A673 (cell line): ENCODE data around the gene TPP1.

ENCODE experiments used
- CTCF ChIP-seq: fragments of 300-800, 200-600 bp; sonication (generic); conservative IDR thresholded peaks from 2 replicates; pipeline ENCODE4 v1.5.1; 2017; ENCODE audit warnings: low read depth, mild to moderate bottlenecking, antibody characterized with exemption, low read length, moderate library complexity, mixed read lengths
- EZH2 ChIP-seq: fragments of 200-600 bp; sonication (generic); IDR thresholded peaks from 2 replicates; pipeline ENCODE4 v1.6.1; 2017; ENCODE audit warnings: borderline replicate concordance, low read depth, mild to moderate bottlenecking, mixed read lengths, antibody characterized with exemption, low read length; ENCODE audit not compliant: poor library complexity, severe bottlenecking

- no peak for TF ChIP-seq CTCF
- no peak for TF ChIP-seq EZH2
These were observed 38.1 kb upstream of the TPP1 start for GRCh38 chr11:6657346-6657745.
